Measurements from ENCODE around the gene FGD3.
"Not testable (repeated sequence)": the region's sequence is repeated elsewhere in the genome, so short reads cannot be mapped to it uniquely, and the experiment has no call there.

Gene FGD3

DNA sequence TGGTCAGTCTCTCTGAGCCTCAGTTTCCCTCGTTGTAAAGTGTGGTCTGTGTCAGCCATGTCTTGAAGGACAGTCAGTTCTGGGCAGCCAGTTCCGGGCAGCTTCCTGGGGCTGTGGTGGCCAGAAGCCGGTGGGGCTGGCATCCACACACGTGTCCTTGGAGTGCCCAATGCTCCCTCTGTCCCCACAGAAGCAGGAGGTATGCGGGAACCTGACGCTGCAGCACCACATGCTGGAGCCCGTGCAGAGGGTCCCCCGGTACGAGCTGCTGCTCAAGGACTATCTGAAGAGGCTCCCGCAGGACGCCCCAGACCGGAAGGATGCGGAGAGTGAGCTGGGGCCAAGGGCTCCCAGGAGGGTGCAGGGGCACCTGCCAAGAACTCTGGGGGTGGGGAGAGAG is 62.7 kb downstream of the FGD3 start:
- DNase-seq = no peak

DNA sequence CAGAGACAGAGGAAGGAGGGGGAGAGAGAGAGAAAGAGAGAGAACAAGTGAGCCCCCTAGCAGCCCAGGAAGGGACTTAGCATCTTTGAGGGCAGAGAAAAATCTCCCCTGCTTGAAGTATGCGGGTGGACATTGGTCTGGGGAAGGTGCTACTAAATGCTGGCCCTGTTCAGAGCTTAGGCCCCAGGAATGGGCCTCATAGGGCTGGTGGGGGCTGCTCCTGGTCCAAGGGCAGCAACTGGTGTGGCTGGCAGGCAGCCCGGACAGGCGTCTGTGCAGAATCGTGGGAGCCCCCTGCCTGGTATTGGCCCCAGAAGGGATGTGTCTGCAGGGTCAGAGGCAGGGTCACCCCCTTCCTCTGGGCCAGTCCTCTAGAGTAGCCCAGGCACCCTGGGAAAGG is 63.4 kb downstream of the FGD3 start:
- no peak for DNase-seq

DNA sequence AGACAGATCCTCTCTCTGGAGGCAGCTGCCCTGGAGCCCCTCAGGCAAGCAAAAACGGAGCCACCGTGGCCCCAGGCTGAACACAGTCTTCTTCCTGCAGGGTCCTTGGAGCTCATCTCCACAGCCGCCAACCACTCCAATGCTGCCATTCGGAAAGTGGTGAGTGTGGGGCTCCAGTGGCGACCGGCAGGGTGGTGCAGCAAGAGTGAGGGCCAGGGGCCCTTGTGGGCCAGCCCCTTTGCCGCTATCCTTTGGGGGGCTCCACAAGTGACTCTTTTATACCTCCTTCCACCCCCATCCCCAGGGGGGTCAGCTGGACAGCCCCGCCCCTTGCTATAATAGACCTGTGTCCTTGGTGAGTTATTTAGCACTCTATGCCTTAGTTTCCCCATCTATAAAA is 63.8 kb downstream of the FGD3 start:
- DNase-seq = no peak

DNA sequence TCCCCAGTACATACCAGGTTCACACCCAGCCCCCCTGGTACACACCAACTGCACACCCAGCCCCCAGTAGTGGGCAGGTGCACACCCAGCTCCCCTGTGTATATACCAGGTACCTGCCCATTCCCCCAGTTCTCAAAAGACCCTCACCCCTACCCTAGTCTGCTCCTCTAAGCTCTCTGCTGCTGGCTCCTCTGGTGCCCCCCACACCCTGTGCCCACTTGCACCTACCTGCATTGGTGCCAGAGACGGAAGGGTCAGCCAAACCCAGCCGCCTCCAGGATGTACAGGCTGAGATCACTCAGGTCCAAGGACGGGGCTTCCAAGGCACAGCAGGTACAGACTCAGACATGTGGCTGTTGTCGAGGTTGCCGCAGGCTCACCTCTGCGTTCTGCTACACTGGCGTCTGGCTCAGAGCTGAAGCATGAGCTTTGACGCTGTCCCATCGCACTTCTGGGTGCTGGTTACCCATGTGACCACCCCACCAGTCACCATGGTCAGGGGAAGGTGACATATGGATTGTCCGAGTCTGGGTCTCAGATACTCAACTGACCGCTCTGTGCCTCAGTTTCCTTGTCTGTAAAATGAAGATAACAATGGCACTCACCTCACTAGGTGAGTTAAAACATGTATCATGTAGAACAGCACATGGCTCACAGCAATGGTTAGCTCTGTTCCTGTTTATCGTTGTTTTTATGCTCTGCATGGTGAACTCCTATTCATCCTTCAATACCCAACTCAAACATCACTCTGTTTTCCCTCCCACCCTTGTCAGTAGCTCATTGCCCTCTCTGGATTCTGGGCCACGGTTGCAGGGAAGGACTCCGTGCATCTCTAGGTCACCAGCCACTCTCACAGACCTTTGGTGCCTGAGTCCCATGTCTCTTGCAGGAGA is 65.9 kb downstream of the FGD3 start:
- no peak for DNase-seq

DNA sequence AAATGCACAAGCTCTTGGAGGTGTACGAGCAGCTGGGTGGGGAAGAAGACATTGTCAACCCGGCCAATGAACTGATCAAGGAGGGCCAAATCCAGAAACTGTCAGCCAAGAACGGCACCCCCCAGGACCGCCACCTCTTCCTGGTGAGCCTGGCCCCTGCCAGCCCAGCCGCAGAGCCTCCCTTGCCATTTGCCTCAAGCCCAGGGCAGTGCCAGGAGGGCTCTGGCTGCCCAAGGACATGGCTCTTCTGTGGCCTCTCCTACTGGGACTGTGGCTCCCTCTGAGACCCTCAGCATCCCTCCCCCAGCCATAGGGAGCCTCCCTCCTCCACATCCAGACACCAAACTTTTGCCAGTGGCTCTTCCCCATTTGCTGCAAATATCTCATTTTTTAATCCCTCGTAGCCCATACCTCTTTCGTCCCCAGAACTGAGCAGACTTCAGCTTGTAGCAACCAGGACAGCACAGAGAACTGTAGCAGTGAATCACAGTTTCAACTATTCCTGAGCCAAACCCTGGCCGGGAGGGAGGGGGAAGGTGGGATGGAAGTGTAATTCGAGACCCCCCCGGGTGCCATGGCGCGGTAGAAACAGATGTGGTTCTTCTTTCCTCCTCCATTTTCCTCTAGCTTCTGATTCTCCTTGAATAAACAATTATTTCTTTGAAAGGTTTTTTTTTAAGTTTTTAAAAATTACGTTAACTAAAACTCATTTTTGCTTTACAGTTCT is 66.7 kb downstream of the FGD3 start:
- DNase-seq = no peak

DNA sequence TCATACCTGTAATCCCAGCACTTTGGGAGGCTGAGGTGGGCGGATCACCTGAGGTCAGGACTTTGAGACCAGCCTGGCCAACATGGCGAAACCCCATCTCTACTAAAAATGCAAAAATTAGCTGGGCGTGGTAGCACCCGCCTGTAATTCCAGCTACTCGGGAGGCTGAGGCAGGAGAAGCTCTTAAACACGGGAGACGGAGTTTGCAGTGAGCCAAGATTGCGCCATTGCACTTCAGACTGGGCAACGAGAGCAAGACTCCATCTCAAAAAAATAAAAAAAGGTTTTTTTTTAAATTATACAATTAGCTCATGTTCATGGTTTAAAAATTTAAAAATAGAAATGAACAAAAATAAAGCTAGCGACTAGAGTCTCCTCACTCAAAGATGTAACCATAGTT is 67.9 kb downstream of the FGD3 start:
- not testable (repeated sequence) for DNase-seq

DNA sequence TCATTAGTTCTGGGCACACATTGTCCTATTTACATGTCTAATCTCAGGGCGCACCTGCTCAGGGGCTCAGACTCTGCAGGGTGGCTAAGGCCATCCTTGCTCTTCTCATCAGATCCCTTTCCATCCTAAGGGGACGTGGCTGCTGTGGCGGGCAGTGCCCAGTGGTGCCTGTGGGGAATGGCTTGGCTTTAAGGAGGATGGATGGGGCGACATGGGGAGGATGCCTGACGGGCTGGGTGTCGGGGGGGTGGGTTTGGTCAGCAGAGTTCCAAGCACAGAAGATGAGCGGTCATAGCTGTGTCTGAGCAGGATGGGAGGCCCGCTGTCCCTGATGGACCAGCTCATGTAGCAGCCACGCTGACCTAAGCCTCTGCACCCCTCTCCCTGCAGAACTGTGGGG is 70.3 kb downstream of the FGD3 start:
- no peak for DNase-seq

DNA sequence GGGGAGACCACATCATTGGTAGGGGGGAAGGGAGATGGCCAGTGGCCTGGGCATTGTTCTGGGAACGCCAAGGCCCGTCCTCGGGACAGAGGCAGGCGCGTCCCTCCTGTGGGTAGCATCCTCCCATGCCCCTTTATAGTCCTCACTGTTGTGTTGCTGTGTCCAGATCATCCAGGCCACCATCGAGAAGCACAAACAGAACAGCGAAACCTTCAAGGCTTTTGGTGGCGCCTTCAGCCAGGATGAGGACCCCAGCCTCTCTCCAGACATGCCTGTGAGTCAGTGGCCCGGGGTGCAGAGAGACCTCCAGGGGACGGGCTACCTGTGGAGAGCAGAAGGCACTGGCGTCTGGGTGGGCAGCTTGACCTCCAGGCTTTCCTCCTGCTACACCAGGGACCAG is 72.8 kb downstream of the FGD3 start:
- DNase-seq = no peak

DNA sequence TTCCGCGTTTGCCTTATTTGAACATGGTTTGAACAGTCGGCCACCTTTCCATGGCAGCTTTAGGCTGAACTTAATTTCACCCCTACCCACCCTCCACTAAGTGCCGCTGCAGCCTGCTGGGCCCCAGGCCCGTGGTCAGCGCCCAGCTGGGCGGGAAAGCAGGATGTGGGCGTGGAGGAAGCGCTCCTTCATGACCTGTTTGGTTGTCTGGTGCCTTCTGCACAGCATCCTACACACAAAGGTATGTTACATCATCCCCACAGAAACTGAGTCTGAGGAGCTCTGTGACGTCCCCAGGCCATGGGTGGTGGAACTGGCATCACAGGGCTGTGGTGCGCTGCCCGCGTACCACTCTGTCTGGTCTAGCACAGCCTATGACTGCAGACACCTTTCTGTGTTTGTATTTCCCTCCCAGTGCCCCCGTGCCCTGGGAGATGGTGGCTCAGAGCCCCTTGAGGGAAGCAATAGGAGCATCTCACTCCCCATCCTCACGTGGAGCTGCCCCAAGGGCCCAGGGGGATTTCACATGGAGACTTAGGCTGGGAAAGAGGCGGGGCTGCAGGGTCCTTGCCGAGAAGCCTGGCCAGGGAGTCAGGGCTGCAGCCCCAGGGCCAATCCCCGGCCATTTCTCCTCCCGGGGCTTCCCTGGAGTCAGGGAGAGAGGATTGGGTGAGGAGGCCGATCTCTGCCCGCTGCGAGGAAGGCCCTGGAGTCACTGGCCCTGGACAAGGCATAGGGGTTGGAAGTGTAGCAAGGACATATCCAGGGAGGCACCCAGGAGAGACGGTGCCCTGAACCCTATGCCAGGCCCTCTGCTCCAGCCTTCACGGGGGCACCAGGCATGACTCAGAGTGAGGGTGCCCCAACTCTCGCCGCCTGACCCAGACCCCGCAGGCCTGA is 73.7 kb downstream of the FGD3 start:
- DNase-seq = no peak

DNA sequence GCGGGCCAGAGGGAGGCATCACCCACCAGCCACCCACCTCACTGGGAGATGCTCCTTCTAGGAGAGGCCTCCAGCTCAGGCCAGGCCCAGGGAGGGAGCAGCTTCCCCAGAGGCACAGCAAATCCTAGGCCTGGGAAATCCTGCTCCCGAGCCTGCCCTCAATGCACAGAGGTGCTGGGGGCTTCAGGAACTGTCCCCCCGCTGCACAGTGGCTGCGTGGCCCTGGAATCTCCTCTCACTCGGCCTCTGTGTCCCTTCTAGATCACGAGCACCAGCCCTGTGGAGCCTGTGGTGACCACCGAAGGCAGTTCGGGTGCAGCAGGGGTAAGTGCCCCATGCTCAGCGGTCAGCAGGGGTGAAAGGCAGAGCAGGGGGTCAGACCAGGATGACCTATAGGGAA is 74.7 kb downstream of the FGD3 start:
- DNase-seq = no peak

DNA sequence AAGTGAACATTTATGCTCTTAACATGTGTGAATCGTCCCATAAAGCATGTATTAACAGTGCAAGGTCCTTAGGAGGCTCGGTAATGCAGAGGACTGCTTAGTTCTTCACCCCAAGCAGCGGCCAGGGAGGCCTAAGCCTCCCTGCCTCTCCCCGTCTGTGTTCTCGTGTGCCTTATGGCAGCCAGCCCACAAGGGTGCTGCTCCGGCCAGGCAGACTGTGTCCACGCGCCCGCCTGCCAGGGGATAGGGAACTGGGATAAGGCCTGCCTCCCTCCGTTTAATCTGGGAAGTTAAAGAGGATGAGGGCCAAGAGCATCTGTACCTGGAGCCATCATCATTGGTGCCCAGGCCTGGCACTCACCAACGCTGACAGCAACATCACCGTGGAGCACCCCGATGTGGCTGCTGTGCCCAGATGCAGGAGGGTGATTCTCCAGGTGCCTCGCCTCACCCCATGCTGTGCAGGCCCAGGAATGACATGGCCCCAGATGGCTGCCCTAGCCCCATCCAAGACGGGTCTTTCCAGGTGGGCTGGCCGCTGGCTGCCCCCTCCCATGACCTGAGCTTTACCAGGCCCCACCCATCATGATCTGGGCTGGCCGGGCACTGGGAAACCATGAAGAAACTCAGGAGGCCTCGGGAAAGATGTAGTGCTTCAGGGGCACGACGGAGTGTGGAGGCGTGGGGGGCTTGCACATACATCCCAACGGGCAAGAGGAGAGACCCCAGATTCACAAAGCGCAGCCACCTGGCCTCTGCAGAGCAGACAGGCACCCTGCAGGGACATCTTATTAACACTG is 75.6 kb downstream of the FGD3 start:
- DNase-seq = no peak

DNA sequence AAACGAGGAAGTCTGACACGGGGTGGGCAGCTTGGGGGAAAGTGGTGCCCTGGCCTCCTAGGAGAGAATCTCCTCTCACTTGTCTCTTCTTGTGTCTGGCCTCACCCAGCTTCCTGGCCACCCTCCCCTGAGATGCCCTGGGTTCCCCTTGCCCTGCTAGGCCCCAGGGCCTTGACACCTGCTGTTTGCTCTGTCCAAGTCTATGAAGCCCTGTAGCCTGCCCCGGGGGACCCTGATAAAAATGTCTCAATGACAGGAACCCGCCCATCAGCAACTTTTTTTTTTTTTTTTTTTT is 76.1 kb downstream of the FGD3 start:
- DNase-seq = no peak

DNA sequence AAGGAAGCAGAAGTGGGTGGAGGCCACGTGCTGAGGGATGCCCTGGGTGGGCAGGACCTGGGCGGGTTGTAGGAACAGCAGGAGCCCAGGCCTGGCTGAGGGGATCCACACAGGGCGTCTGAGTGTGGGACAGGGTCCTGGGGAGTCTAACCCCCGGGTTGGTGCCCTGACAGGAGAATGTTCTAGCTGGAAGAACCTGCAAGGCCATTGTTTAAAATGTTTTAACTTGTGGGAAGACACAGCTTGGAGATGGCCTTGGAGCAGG is 77.3 kb downstream of the FGD3 start:
- no peak for DNase-seq

DNA sequence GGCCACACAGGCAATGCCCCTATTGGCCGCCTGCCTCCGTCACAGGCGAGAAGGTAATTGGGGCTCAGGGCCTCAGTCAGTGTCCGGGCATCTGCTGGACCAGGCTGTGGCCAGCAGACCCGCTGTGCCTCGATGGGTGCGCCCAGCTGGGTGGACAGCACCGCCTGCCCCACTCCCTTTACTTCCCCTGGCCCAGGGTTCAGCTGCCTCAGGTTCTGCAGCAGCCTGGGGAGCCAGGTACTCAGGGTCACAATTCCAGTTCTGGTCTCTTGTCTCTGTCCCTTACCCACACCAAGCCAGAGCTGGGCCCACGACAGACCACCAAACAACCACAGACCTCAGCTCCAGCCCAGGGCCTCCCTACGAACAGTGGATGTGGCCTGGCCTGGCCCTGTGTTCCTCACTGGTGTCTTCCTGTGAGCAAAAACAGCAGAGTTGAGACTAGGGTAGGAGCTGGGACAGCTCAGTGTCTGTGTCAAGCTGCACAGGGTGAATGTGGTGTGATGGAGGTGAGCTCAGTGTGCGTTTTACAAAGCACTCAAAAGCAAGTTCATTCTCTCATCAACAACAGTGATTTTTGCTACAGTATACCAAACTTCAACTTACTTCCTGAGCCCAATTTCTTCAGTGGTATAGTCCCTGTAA is 77.8 kb downstream of the FGD3 start:
- DNase-seq = no peak

DNA sequence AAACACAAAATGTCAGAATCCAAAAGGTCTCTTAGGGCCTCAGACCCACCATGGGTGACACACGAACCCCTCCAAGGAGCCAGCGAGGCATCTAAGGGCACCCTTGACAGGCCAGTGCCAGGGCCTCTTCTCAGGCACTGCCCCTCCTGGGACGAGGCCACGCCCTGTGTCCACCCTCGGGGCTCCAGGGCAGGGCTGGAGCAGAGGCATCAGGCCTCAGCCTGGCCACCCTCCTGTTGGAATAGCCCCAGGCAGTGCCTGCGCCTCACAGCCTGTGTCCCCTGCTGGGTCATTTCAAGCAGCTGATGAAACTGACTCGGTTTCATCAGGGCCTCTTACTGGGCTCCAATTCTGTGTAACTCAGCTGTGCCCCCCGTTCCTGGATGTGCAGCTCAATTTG is 78.4 kb downstream of the FGD3 start:
- DNase-seq = no peak

DNA sequence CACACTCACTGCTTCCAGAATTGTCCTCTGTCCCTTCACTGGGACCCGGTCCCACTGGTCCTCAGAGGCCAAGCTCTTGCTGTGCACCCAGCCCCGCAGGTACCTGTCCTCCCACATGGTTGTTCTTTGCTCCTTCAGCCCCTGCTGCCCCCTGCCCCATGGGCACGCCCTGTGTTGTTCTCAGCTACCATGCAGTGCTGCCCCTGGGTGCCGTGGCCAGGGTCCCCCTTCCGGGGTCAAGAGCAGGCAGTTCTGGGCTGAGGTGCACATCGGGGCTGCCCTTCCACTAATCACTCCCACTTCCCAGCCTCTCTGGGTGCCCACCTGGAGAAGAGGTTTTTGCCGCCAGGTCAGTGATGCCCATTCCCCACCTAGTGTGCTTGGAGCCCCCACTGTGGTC is 79.3 kb downstream of the FGD3 start:
- DNase-seq = no peak

DNA sequence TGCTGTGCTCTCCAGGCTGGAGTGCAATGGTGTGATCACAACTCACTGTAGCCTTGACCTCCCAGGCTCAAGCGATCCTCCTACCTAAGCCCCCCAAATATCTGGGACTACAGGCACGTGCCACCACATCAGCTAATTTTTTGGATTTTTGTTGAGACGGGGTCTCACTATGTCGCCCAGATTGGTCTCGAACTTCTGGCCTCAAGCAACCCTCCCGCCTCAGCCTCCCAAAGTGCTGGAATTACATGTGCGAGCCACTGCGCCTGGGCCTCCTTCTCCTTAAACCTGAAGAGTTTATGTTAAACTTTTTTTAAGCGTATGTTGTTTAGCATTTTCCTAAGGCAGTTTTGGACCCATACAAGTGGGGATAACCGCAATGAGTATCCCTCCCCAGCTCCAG is 80.4 kb downstream of the FGD3 start:
- no peak for DNase-seq

DNA sequence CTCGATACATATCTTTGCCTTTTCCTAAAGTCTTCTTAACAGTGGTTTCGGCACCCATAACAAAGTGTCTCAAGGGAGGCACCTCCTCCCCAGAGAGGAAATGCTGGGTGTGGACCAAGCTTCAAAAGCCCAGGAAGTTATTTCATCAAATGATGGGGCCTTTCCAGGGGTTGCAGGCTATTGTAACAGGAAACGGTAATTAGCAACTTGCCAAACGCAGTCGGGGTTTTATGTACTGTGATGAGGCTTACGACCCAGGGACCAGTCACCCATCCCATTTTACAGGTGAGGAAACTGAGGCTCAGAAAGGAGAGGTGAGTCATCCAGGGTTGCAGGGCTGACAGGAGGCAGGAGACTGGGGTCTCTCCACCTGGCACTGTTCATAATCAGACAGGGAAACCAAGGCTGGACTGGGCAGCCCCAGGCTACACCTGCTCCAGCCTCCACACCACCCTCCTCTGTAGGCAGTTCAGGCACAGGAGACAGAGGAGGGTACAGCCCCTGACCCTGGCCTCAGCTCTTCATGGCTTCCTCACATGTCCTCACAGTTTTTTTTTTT is 81.2 kb downstream of the FGD3 start:
- DNase-seq = no peak

DNA sequence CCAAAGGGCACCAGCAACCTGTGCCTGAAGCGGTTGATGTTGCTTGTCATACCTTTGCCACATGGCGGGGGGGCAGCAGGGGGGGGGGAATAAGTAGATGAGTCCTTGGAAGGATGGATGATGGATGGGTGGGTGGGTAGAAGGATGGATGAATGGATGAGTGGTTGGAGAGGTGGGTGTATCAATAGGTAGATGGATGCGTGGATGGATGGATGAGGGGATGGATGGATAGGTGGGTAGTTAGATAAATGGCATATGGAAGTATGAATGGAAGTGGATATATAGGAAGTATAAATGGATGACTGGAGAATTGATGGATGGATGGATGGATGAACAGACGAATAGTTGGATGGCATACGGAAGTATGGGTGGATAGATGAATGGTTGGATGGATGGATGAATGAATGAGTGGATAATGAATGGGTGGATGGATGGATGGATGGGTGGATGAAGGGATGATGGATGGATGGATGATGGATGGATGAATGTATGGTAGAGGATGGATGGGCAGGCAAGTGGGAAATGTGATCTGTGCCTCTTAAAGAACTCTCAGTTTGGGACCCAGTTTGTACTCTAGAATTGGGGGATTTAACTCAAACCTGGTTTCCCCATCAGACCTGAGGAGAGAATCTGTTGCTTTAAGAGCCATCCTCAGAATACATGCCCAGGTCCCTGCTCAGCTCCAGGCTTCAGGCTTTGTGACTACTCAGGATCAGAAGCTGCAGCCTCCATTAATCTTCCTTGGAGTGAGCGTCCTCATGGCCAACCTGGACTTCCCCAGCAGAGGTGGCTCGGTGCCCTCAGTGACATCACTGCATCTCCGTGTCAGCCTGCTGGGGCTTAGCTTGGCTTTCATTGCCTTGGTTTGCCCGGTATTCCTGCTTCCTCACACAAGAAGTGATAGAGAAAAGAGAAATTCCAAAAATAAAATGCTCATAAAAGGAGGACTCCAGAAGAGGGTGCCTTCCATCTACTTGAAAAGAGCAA is 83.6 kb downstream of the FGD3 start:
- DNase-seq = no peak

DNA sequence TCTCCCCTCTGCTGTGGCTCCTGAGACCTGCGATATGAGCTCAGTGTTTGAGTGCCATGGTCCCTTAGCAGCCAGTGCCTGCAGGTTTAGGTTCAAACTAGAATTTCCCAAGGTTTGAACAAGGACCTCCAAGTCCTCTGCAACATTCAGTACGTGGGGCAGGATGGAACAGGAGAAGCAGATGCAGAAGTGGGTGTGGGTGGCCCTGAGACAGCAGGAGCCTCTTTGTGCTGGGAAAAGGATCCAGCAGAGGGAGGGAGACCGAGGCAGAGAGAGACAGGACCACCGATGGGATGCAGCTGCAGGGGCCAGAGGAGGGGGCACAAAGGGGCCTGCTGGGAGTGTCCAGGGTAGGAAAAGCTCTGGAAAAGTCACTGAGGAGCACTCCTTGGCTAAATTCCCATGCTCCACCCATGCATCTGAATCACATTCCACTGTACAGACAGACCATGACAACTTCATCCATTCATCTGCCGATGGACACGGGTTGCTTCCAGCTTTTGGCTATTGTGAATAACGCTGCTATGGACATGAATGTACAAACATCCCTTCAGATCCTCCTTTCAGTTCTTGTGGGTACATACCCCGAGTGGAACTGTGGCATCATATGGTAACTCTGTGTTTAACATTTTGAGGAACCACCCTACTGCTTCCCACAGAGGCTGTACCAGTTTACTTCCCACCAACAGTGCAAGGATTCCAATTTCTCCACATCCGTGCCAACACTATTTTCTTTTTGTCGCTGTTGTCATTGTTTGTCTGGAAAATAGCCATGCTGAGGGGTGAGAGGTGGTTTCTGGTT is 84.5 kb downstream of the FGD3 start:
- DNase-seq = no peak

Data from NCI-H226 (cell line).